ENCODE results near the gene CACNA2D2.

CACNA2D2 gene

DNA sequence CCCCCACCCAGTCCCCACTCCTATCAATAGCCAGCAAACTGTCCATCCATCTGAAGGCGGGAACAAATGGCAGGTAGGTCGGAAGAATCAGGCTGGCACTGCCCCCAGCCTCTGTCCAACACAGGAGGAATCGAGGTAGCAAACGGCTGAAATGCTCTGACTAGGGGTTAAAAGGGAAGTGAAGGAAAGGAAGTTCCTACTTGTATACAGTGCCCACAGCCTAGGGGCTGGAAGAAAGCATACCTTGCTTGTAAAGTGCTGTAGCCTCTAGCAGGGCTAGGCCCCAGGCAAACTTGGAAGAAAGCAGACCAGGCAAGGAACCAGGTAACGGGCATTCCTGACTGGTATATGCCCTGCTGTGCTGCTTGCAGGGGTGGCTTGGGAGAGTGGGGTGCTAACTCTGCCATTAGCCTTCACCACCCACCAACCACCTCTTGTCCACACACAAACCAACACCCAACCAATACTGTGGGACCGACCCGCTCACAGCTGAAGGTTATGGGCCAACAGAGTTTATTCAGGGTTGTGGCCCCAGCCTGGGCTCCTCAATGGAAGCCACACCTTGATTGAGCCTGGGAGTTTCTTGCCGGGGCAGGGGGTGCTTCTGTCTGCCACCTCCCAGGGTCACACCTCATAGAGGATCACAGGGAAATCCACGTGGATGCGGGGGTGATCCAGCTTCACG, 177.8 kb downstream of the CACNA2D2 start:
- ChIA-PET POLR2A (interaction anchor here (1.7 kb wide), 1 partner anchor 12 kb away, joined by 5 read pairs; no protein-coding TSS in a partner anchor), CTCF (interaction anchor here (0.7 kb wide), 1 partner anchor 26 kb away, joined by 3 read pairs; the partner anchor contains the start of genes HYAL3 and NAA80)
- no peak for TF ChIP-seq HDGF (IDR thresholded peaks at IDR 0.05; ENCODE audit: borderline replicate concordance)
- no peak for TF ChIP-seq NFRKB (IDR thresholded peaks at IDR 0.05)
- no peak for TF ChIP-seq ELF4 (IDR thresholded peaks at IDR 0.05)
- no peak for TF ChIP-seq FOXK2 (IDR thresholded peaks at IDR 0.05)
- TF ChIP-seq BHLHE40 (IDR thresholded peaks at IDR 0.05; ENCODE audit: borderline replicate concordance): no peak
- TF ChIP-seq L3MBTL2 (conservative IDR thresholded peaks at IDR 0.05): no peak
- TF ChIP-seq LEF1 (IDR thresholded peaks at IDR 0.05; ENCODE audit: borderline replicate concordance): no peak
- TF ChIP-seq TARDBP (IDR thresholded peaks at IDR 0.05): no peak
- TF ChIP-seq CTBP1 (IDR thresholded peaks at IDR 0.05; ENCODE audit: borderline replicate concordance): no peak
- no peak for TF ChIP-seq FOXA1 (IDR thresholded peaks at IDR 0.05)
- no peak for TF ChIP-seq SP1 (IDR thresholded peaks at IDR 0.05)
- TF ChIP-seq SUZ12 (IDR thresholded peaks at IDR 0.05): no peak
- no peak for TF ChIP-seq FOXM1 (IDR thresholded peaks at IDR 0.05; ENCODE audit: borderline replicate concordance)
- TF ChIP-seq, protein P1, sequence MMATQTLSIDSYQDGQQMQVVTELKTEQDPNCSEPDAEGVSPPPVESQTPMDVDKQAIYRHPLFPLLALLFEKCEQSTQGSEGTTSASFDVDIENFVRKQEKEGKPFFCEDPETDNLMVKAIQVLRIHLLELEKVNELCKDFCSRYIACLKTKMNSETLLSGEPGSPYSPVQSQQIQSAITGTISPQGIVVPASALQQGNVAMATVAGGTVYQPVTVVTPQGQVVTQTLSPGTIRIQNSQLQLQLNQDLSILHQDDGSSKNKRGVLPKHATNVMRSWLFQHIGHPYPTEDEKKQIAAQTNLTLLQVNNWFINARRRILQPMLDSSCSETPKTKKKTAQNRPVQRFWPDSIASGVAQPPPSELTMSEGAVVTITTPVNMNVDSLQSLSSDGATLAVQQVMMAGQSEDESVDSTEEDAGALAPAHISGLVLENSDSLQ (IDR thresholded peaks at IDR 0.05): no peak
- TF ChIP-seq ARNT (IDR thresholded peaks at IDR 0.05): no peak
- no peak for DNase-seq (ENCODE audit: extremely low spot score)

- TF ChIP-seq HDGF (IDR thresholded peaks at IDR 0.05; ENCODE audit: borderline replicate concordance) (no peak), SP1 (IDR thresholded peaks at IDR 0.05) (no peak), TARDBP (IDR thresholded peaks at IDR 0.05) (no peak), NFRKB (IDR thresholded peaks at IDR 0.05) (no peak), LEF1 (IDR thresholded peaks at IDR 0.05; ENCODE audit: borderline replicate concordance) (no peak), BHLHE40 (IDR thresholded peaks at IDR 0.05; ENCODE audit: borderline replicate concordance) (no peak), SUZ12 (IDR thresholded peaks at IDR 0.05) (no peak), ELF4 (IDR thresholded peaks at IDR 0.05) (no peak), FOXA1 (IDR thresholded peaks at IDR 0.05) (no peak), ARNT (IDR thresholded peaks at IDR 0.05) (no peak), L3MBTL2 (conservative IDR thresholded peaks at IDR 0.05) (no peak), FOXK2 (IDR thresholded peaks at IDR 0.05) (no peak), CTBP1 (IDR thresholded peaks at IDR 0.05; ENCODE audit: borderline replicate concordance) (no peak), FOXM1 (IDR thresholded peaks at IDR 0.05; ENCODE audit: borderline replicate concordance) (no peak), ZNF384 (IDR thresholded peaks at IDR 0.05) (no peak)
- TF ChIP-seq, protein P1 (IDR thresholded peaks at IDR 0.05): no peak
- POLR2A ChIA-PET: interaction anchor here (3.7 kb wide), 1 partner anchor 12 kb away, joined by 23 read pairs; no protein-coding TSS in a partner anchor
- DNase-seq (ENCODE audit: extremely low spot score): no peak
- CTCF ChIA-PET: interaction anchor here (0.7 to 1.6 kb wide), 3 partner anchors 26 to 217 kb away, joined by 3 read pairs; partner anchors contain the start of genes HYAL3 and NAA80
Measured at GRCh38 chr3:50325113-50325480, 178.3 kb downstream of the CACNA2D2 start.

DNA sequence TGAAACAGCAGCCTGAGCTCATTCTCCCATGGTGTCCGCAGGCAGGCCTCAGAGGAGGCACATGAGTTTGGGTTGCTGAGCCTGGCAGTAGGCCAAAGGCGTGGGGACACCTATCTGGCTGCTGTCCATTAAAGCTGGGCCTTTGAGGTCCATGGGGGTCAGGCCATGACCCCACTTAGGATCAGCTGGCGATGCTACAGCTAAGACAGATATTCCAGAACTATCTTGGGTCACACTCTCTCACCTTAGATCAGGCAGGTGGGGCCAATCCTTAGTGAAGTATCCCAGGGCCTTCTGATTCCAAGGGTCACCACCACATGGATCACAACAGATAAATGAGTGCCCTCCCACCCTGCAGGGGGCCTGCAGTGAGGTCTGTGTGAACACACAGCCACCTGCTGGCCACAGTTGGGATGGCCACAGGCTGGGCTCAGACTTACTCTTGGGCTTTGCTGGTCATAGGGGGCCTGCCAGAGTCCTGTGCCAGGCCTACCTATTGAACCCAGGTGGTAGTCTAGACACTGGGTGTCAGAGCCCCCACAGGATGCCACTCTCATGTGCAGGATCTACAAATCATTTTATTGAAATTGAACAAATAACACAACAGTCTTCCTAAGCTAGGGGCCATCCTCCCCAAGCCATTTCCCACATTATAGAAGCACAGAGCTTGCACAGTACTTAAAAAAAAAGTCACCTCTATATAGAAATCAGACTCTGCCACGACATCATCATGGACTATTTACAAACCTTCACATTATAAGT, 178.9 kb downstream of the CACNA2D2 start:
- ChIA-PET POLR2A (interaction anchor here (1.9 to 3.7 kb wide), 2 partner anchors 13 to 33 kb away, joined by 7 to 23 read pairs; partner anchors contain the start of gene IFRD2), CTCF (interaction anchor here (0.7 to 1.6 kb wide), 10 partner anchors 10 to 1288 kb away, joined by 3 to 7 read pairs (median 3); partner anchors contain the start of genes GNAI2, HYAL3 and NAA80)
- TF ChIP-seq CTBP1 (IDR thresholded peaks at IDR 0.05; ENCODE audit: borderline replicate concordance): no peak; the same call in 1 of the 2 replicates
- TF ChIP-seq HDGF (IDR thresholded peaks at IDR 0.05; ENCODE audit: borderline replicate concordance): peak; percentile 73; the same call in 1 of the 2 replicates
- TF ChIP-seq FOXA1 (IDR thresholded peaks at IDR 0.05): no peak
- TF ChIP-seq ELF4 (IDR thresholded peaks at IDR 0.05): no peak
- TF ChIP-seq TARDBP (IDR thresholded peaks at IDR 0.05): no peak
- no peak for TF ChIP-seq FOXK2 (IDR thresholded peaks at IDR 0.05)
- no peak for TF ChIP-seq SUZ12 (IDR thresholded peaks at IDR 0.05)
- peak; percentile 74 for DNase-seq (ENCODE audit: extremely low spot score)

DNA sequence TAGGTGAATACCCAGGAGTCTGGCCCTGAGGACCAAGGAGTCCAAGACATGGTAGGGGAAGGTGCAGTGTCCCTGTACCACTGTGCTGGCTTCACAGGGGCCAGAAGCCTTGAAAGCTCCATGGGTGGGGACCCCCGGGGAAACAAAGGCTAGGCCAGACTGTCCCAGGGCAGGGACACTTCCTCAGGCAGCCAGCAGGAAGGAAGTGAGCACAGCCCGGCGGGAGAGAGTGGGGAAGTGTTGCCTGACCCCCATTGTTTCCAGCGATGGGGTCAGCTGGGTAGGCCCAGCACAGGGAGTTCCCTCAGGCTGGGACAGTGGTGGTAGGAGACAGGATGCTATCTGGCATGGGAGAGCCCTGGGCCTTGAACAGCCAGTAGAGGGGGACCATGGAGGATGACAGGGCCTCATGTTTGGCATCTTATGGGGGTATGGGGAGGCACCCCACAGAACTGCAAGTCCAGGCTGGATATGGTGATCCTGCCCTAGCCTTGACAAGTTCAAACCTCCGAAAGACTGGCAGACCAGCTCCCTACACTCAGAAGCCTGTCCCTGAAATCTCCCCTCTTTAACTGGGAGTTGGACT, 179.7 kb downstream of the CACNA2D2 start:
- POLR2A ChIA-PET: interaction anchor here (1.9 to 3.7 kb wide), 2 partner anchors 13 to 32 kb away, joined by 7 to 23 read pairs; partner anchors contain the start of gene IFRD2
- CTCF ChIA-PET: interaction anchor here (0.7 to 1.6 kb wide), 9 partner anchors 9 to 1289 kb away, joined by 3 to 7 read pairs (median 3); partner anchors contain the start of genes GNAI2, HYAL3 and NAA80
- TF ChIP-seq FOXA1 (IDR thresholded peaks at IDR 0.05) (no peak), FOXK2 (IDR thresholded peaks at IDR 0.05) (no peak), SP1 (IDR thresholded peaks at IDR 0.05) (no peak), ZNF384 (IDR thresholded peaks at IDR 0.05) (no peak), SUZ12 (IDR thresholded peaks at IDR 0.05) (no peak), TARDBP (IDR thresholded peaks at IDR 0.05) (no peak), ARNT (IDR thresholded peaks at IDR 0.05) (no peak), BHLHE40 (IDR thresholded peaks at IDR 0.05; ENCODE audit: borderline replicate concordance) (no peak), NFRKB (IDR thresholded peaks at IDR 0.05) (no peak)
- TF ChIP-seq, protein P1 (IDR thresholded peaks at IDR 0.05): no peak
- no peak for DNase-seq (ENCODE audit: extremely low spot score)

- DNase-seq (ENCODE audit: extremely low spot score): no peak
- POLR2A ChIA-PET: interaction anchor here (1.9 to 3.7 kb wide), 2 partner anchors 14 to 31 kb away, joined by 7 to 23 read pairs; partner anchors contain the start of gene IFRD2
- CTCF ChIA-PET: no interaction called here
- TF ChIP-seq SP1 (IDR thresholded peaks at IDR 0.05): no peak
- no peak for TF ChIP-seq ELF4 (IDR thresholded peaks at IDR 0.05)
- TF ChIP-seq TARDBP (IDR thresholded peaks at IDR 0.05): no peak
- TF ChIP-seq FOXA1 (IDR thresholded peaks at IDR 0.05): no peak
- TF ChIP-seq FOXK2 (IDR thresholded peaks at IDR 0.05): no peak
- TF ChIP-seq L3MBTL2 (conservative IDR thresholded peaks at IDR 0.05): no peak
- no peak for TF ChIP-seq CTBP1 (IDR thresholded peaks at IDR 0.05; ENCODE audit: borderline replicate concordance)
- no peak for TF ChIP-seq ARNT (IDR thresholded peaks at IDR 0.05)
- no peak for TF ChIP-seq SUZ12 (IDR thresholded peaks at IDR 0.05)
- TF ChIP-seq, protein P1 (IDR thresholded peaks at IDR 0.05): no peak
Measured at GRCh38 chr3:50323092-50323600, 180.3 kb downstream of the CACNA2D2 start.

Data from HEK293T (cell line).